GM18868 (cell line): ENCODE results near the gene NCOA4.
"Not testable (repeated sequence)": the region's sequence is repeated elsewhere in the genome, so short reads cannot be mapped to it uniquely, and the experiment has no call there.

ENCODE experiments used
- ATAC-seq: cut with Tn5 transposase; IDR thresholded peaks from one replicate; pipeline ENCODE4 v1.9.1; 2021; ENCODE audit warnings: mild to moderate bottlenecking, moderate library complexity; ENCODE audit not compliant: unreplicated experiment

The NCOA4 gene

DNA sequence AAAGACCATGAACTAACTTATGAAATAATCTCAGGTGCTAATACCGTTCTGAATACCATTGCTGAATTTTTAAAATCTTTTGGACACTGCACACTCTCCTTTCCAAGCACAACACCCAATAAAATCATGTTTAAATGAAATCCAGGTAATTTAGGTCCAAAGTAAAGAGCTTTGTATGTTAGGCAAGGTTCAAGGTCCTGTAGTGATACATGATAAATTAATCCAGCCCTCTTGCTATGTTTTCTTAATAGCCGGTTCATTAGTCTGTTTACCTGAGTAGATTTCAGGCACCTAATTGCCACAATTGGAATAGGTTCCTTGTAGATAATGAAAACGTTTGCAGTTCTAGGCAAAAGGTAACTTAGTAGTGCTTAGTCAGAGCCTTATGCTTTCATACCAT is 44.8 kb downstream of the NCOA4 start:
- not testable (repeated sequence) for ATAC-seq

DNA sequence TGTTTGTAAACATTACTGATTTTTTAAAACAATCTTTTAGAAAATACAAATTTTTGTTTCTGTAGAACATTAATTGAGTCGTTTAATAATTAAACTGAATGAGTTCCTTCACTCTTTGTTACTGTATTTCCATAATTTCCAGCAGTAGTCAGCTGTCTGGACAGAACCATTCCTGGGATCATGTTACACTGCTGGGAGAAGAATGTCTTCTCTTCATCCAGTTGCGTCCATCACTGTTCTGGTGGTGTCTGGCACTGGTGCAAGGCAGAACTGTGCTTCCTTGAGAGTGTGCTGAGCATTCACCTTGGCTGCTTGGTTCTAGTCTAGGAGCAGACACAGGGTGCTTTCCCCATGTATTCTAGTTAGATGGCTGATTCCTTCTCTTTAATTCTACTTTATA is 46.0 kb downstream of the NCOA4 start:
- not testable (repeated sequence) for ATAC-seq

DNA sequence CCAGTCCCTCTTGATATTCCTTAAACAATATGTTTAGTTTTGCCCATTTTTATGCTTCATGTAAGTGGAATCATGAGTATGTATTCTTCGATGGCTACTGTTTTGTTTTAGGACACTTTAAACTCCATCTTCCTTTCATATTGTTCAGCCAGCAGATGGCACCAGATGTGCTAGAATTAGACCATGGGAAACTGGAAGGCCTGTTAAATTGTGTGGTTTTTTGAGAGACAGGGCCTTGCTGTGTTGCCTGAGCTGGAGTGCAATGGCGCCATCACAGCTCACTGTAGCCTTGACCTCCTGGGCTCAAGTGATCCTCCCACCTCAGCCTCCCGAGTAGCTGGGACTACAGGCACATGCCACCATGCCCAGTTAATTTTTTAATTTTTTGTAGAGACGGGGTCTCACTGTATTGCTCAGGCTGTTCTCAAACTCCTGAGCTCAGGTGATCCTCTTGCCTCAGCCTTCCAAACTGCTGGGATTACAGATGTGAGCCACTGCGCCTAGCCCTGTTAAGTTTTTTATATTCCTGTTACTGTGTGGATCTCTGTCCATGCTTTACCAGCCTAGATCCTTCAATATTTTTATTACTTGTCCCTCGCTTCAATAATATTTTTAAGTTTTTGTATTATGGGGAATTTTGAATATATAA is 46.8 kb downstream of the NCOA4 start:
- peak; percentile 63 for ATAC-seq

DNA sequence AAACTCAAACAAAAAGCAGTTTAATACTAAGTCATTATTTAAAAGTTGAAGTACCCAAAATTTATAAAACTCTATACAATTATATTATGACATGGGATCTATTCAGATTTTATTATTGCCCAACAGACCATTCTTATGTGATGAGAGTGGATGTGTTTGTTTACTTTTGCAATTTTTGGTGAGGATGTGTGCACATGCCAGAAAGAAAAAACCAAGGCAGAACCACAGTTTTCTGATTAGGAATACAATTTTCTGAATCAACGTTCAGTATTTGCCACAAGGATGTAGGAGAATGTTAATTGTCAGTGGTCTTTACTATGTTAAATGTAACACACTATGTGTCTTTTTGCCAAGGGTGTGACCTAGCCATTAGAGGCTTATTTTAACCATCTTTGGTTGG is 49.1 kb downstream of the NCOA4 start:
- not testable (repeated sequence) for ATAC-seq

DNA sequence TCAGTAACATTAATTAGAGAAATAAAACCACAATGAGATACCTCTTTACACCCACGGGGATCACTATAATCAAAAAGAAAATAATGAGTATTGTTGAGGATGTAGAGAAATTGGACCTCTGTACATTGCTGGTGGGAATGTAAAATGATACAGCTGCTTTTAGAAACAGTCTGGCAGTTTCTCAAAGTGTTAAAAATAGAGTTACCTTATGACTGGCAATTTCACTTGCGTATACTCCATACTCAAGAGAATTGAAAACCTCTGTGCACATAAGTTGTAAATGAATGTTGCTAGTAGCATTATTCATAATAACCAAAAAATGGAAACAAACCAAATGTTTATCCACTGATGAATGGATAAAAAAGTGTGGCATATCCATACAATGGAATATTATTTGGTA is 51.9 kb downstream of the NCOA4 start:
- ATAC-seq: peak; percentile 87

DNA sequence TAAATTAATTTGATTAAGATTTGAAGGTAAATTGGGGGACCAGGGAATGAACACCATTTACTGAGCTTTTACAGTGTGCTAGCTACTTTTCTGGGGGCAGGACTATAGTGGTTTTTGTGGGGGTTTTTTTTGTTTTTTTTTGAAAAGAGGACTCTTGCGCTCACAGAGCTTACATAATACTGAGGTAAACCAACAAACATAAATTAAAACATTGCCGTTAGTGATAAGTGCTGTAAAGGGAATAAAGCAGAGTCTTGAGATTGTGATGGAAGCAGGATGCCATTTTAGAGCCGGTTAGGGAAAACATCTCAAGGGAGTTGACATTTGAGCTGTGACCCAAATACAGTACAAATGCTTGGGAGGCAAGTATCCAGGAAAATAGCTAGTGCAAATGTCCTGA is 56.4 kb downstream of the NCOA4 start:
- not testable (repeated sequence) for ATAC-seq

DNA sequence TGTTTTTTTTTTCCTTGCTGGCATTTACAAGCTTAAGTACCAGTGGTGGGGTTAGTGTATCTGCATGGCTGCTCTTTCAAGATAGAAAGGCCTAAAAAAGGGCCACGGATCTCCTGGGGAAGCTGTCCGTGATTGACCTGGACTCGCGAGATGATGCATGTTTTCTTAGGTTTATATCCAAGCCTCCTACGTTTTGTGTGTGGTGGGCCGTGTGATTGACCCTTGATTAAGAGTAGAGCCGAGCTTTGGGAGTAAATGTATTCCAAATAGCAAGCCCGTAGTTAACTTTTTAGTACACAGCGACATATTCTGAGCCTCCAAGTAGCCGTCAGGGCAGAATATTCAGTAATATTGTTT is 57.6 kb downstream of the NCOA4 start:
- peak; percentile 17 for ATAC-seq

DNA sequence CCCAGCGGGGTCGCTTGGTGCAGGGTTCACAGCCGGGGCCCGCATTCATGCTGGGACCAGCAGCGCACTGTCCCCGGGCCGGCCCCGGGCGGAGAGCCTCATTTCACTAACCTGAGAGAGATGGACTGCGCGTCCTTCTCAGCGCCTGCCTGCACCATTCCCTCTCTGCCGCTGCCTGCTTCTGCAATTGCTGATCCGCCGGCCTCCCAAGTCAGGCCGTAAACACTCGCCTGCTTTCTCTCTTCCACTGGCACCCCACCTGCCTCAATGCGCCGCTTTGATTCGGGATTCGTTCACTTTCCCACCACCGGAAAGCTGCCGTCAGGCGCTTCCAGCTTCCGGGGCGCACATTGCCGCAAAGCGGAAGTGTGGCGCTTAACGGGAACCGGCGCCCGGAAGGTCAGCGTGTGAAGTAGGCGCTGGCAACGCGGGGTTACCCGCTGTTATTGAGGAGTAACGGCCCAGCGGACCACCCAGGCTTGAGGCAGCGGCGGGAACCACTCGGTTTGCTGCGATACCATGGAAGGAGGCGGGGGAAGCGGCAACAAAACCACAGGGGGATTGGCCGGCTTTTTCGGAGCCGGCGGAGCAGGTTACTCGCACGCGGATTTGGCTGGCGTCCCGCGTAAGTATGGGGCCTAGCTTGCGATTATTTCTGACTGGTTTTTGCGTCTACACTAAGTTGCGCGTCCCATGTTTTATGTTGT is 58.2 kb downstream of the NCOA4 start, which contains the start of gene TIMM23:
TSS of gene TIMM23 (plus strand) at position 384 of the 707 bp plus-strand sequence. CDS start at position 520, 136 bp downstream.
- ATAC-seq: peak; percentile 78

DNA sequence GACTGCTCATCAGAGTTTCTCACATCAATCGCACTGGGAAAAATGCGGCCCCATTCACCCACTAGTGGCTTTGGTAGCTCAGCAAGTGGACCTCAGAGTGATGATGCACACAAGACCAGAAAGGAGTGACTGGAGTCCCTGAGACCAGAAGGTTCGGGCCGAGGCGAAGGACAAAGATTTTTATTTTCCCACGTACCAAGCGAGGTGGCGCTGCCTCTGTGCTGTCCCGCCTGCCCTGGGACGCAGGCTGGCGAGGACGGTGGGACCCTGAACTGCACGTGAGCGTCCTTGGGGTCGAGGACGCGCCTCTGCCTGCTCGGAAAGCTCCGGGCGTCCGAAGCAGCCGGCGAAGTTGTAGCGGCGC is 58.7 kb downstream of the NCOA4 start:
- peak; percentile 45 for ATAC-seq

DNA sequence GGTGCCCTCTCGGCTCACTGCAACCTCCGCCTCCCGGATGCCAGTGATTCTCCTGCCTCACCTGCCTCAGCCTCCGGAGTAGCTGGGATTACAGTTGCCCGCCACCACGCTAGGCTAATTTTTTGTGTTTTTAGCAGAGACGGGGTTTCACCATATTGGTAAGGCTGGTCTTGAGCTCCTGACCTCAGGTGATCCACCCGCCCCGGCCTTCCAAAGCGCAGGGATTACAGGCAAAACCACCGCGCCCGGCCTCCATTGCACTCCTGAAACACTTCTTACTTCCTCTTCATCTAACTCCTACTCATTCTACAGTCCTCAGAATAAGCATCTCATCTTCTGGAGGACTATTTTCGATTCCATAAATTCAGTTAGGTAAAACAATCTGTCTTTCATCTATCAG is 59.4 kb downstream of the NCOA4 start:
- ATAC-seq: not testable (repeated sequence)

DNA sequence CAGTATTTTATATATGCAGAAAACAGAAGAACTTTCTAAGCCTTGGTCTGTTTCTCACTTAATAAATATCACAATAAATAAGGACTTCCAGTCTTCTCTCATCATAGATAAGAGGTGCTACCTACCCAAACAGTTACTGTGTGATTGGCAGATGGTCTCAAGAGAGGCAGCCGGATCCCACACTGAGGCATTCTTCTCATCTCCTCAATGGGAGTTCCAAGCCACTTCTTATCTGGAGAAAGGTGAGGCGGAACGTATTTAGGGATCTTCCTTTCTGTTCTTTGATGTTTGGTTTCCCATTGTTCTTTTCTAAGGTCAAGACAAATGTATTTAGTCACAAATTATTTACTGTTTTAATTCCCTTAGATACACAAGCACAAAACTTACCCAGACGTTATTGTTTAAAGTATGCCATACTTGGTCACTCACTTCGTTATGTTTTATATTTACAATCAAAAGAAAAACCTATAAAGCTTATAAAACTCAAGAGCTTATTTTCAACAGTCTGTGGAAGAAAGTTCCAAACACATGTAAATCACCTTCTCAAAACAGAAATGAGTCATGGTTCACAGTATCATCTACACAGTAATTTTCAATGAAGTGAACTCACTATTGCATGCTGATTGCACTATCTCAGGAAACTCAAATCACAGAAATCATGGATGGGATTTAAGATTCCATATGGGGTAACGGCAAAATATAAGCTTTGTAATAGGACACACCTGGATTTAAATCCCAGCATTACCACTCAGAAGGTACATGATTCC is 67.6 kb downstream of the NCOA4 start:
- ATAC-seq: not testable (repeated sequence)

DNA sequence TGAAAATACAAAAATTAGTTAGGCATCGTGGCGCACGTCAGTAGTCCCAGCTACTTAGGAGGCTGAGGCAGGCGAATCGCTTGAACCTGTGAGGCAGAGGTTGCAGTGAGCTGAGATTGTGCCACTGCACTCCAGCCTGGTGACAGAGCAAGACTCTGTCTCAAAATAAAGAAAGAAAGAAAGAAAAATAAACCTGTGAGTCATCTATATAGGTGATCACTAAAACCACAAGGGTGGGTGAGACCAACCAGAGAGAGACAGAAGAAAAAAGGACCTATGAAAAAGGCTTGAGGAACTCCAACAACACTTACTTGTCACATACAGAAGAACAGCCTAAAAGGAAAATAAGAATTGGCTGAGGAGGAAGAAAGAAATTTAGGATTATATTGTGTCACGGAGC is 72.5 kb downstream of the NCOA4 start:
- not testable (repeated sequence) for ATAC-seq

DNA sequence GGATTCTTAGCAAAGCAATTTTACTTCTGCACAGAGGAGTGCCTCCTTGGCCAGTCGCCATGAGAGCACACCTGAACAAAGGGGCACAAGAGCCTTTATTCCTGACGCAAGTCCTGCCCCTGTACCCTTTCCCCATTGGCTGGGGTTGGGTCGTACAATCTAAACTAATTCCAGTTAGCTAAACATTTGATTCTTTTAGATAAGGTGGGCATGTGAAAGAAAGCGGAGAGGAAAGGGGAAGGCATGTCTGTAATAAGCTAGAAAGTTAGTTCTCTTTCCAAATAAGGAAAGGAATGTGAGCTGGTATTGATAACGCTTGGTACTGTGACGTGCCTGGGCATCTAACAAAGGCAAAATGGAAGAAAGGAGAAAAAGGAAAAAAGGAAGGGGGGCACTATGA is 73.8 kb downstream of the NCOA4 start:
- not testable (repeated sequence) for ATAC-seq
